Mucosa of stomach (tissue), 1 donor: ENCODE results near the gene CAMTA1.

Experiments used
- H3K27me3 ChIP-seq: one replicate; pipeline ENCODE4 v1.7.0; 2013; ENCODE audit warnings: mild to moderate bottlenecking, low read length; ENCODE audit not compliant: control insufficient read depth, insufficient read depth
- H3K36me3 ChIP-seq: one replicate; pipeline ENCODE4 v1.7.0; 2013; ENCODE audit warnings: low read length; ENCODE audit not compliant: control insufficient read depth, insufficient read depth
- H3K4me1 ChIP-seq: one replicate; pipeline ENCODE4 v1.7.0; 2013; ENCODE audit warnings: mild to moderate bottlenecking, low read length; ENCODE audit not compliant: control insufficient read depth, insufficient read depth
- H3K4me3 ChIP-seq: one replicate; pipeline ENCODE4 v1.7.0; 2013; ENCODE audit warnings: low read length
- H3K9ac ChIP-seq: one replicate; pipeline ENCODE4 v1.7.0; 2013; ENCODE audit warnings: mild to moderate bottlenecking, low read length, moderate library complexity
- H3K9me3 ChIP-seq: one replicate; pipeline ENCODE4 v1.7.0; 2013; ENCODE audit warnings: mild to moderate bottlenecking, low read length, moderate library complexity; ENCODE audit not compliant: control insufficient read depth
- donor health status: Pancreatic carcinoma.

CAMTA1 gene

DNA sequence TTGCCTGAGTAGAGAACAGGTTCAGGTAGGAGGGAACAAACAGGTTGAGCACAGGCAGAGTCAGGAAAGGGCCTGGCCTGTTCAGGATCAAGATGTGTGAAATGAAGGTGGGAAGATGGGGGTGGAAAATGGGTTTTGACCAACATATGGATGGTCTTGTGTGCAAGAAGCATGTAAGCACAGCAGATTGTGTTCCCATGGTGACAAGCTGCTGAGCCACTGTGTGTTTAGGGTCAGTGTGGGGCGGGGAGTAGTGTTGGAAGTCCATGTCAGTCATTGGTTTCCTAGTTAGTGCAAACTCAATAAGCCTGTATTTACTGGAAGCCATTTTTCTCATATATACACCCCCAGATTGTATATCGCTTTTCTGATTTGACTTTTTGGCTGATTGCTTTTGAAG lies 111.9 kb downstream of the CAMTA1 start:
- no peaks in the 10 kb centered on the region for H3K4me1 ChIP-seq
- H3K27me3 ChIP-seq: no peaks in the 10 kb centered on the region
- no peaks in the 10 kb centered on the region for H3K36me3 ChIP-seq
- no peak overlapping the region for H3K4me3 ChIP-seq
- no peak overlapping the region for H3K9ac ChIP-seq
- H3K9me3 ChIP-seq: no peaks in the 10 kb centered on the region

- no peak overlapping the region for H3K4me3 ChIP-seq
- no peaks in the 10 kb centered on the region for H3K36me3 ChIP-seq
- H3K27me3 ChIP-seq: no peaks in the 10 kb centered on the region
- no peaks in the 10 kb centered on the region for H3K9me3 ChIP-seq
- H3K9ac ChIP-seq: no peak overlapping the region
- H3K4me1 ChIP-seq: no peaks in the 10 kb centered on the region
Measured at GRCh38 chr1:6898974-6899539, 113.8 kb downstream of the CAMTA1 start.

DNA sequence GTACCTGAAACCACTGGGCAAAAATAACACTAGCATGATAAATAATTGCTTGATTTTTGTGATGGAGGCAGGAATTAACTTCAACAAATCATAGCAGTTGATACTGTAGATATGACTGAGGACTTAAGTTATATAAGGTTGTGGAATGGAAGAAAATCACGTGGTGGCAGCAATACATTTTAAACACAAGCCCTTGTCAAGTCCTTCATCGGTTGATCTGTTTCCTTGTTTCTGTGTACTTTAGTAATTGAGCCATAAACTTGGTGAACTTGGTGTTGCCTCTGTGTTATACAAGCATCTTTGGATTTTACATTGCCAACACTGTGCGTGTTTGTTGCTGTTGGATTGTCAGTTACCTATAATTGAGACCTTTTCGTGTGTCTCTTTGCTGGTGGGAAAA lies 114.4 kb downstream of the CAMTA1 start:
- Histone ChIP-seq H3K9ac (no peak overlapping the region), H3K4me3 (no peak overlapping the region), H3K36me3 (no peaks in the 10 kb centered on the region), H3K9me3 (no peaks in the 10 kb centered on the region), H3K27me3 (no peaks in the 10 kb centered on the region), H3K4me1 (no peaks in the 10 kb centered on the region)

DNA sequence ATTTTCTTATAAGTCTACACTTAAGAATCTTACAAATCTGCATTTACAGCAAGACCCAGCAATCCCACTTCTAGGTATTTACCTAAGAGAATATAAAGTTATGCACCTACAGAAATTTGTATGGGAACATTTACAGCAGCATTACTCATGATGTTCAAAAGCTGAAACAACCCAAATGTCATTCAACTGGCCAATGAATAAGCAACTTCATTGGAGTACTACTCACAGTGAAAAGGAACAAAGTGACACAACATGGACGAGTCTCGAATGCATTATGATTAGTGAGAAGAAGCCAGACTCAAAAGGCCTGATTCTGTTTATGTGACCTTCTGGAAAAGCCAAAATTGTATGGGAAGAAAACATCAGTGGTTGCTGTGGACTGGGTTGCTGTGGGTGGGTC lies 116.9 kb downstream of the CAMTA1 start:
- no peaks in the 10 kb centered on the region for H3K9me3 ChIP-seq
- no peaks in the 10 kb centered on the region for H3K27me3 ChIP-seq
- no peak overlapping the region for H3K4me3 ChIP-seq
- H3K36me3 ChIP-seq: no peaks in the 10 kb centered on the region
- H3K9ac ChIP-seq: no peak overlapping the region
- no peaks in the 10 kb centered on the region for H3K4me1 ChIP-seq

DNA sequence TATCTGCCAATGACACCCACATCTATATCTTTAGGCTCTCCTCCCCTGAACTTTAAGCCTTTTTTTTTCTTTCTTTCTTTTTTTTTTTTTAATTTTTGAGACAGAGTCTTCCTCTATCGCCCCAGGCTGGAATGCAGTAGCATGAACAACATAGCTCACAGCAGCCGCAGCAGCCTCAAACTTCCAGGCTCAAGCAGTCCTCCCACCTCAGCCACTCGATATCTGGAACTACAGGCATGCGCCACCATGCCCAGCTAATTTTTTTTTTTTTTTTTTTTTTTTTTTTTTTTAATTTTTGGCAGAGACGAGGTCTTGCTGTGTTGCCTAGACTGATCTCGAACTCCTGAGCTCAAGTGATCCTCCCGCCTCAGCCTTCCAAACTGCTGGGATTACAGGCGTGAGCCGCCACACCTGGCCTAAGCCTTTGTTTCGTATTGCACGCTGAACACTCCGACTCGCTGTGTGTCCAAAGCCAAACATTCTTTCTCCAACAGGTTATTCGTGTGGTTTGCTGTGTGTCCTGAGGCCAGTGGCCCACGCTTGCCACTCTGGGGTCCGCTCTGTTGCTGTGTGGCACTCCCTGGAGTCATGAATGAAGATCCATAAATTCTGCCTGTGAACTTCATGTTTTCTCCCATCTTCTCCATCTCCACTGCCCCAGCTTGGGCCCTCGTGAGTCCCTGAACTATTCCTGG lies 119.4 kb downstream of the CAMTA1 start:
- Histone ChIP-seq H3K27me3 (peaks cover 9% of the 10 kb centered on the region), H3K36me3 (no peaks in the 10 kb centered on the region), H3K9ac (no peak overlapping the region), H3K9me3 (no peaks in the 10 kb centered on the region), H3K4me1 (no peaks in the 10 kb centered on the region), H3K4me3 (no peak overlapping the region)

DNA sequence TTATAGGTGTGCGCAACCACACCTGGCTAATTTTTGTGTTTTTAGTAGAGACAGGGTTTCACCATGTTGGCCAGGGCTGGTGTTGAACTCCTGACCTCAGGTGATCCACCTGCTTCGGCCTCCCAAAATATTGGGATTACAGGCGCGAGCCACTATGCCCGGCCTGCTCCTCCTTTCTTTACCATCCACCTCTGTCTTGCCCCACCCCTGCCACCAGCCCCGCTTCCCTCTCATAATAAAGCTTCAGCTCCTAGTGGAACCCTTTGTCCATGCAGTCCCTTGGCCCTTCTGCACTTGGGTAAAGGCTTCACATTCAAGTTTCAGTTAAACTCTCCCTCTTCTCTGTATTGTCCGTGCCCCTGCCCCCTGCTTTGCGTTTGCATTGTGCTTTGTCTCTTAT lies 120.1 kb downstream of the CAMTA1 start:
- Histone ChIP-seq H3K4me1 (no peaks in the 10 kb centered on the region), H3K9me3 (no peaks in the 10 kb centered on the region), H3K9ac (no peak overlapping the region), H3K36me3 (no peaks in the 10 kb centered on the region), H3K4me3 (no peak overlapping the region), H3K27me3 (peaks cover 10% of the 10 kb centered on the region)

DNA sequence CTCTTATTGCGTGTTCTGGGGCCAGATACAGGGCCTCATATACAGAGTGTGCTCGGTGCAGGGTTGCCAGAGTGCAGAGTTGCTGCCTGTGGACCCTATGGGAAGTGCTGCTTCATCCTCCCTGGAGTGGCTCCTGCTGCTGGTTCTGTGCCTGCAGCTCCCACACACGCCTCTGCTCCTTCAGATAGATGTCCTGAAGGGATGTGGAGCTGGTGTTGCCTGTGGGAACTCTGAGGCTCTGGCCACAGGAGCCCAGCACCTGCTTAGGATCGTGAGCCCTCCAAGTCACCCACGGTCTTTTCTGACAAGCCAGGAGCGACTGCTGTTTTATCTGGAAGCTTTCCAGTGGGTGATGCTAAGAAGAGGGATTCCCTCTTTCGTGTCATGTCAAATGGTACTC lies 120.5 kb downstream of the CAMTA1 start:
- Histone ChIP-seq H3K9me3 (no peaks in the 10 kb centered on the region), H3K4me3 (no peak overlapping the region), H3K4me1 (no peaks in the 10 kb centered on the region), H3K36me3 (no peaks in the 10 kb centered on the region), H3K9ac (no peak overlapping the region), H3K27me3 (peaks cover 15% of the 10 kb centered on the region)

GRCh38 chr1:6906783-6907182 lies 121.5 kb downstream of the CAMTA1 start:
- Histone ChIP-seq H3K9ac (no peak overlapping the region), H3K4me3 (no peak overlapping the region), H3K27me3 (peaks cover 20% of the 10 kb centered on the region), H3K36me3 (no peaks in the 10 kb centered on the region), H3K9me3 (no peaks in the 10 kb centered on the region), H3K4me1 (no peaks in the 10 kb centered on the region)

GRCh38 chr1:6907201-6907600 lies 121.9 kb downstream of the CAMTA1 start:
- H3K9me3 ChIP-seq: no peaks in the 10 kb centered on the region
- H3K36me3 ChIP-seq: no peaks in the 10 kb centered on the region
- H3K4me1 ChIP-seq: no peaks in the 10 kb centered on the region
- no peak overlapping the region for H3K9ac ChIP-seq
- H3K27me3 ChIP-seq: peaks cover 20% of the 10 kb centered on the region
- no peak overlapping the region for H3K4me3 ChIP-seq

GRCh38 chr1:6907676-6908434 lies 122.6 kb downstream of the CAMTA1 start:
- H3K9me3 ChIP-seq: no peaks in the 10 kb centered on the region
- H3K27me3 ChIP-seq: peaks cover 20% of the 10 kb centered on the region
- H3K4me3 ChIP-seq: no peak overlapping the region
- H3K4me1 ChIP-seq: no peaks in the 10 kb centered on the region
- H3K36me3 ChIP-seq: no peaks in the 10 kb centered on the region
- no peak overlapping the region for H3K9ac ChIP-seq

- peaks cover 20% of the 10 kb centered on the region for H3K27me3 ChIP-seq
- H3K36me3 ChIP-seq: no peaks in the 10 kb centered on the region
- H3K4me3 ChIP-seq: no peak overlapping the region
- H3K4me1 ChIP-seq: no peaks in the 10 kb centered on the region
- H3K9me3 ChIP-seq: no peaks in the 10 kb centered on the region
- no peak overlapping the region for H3K9ac ChIP-seq
Measured at GRCh38 chr1:6909401-6909800, 124.1 kb downstream of the CAMTA1 start.

GRCh38 chr1:6909857-6910256 lies 124.6 kb downstream of the CAMTA1 start:
- H3K9me3 ChIP-seq: no peaks in the 10 kb centered on the region
- H3K36me3 ChIP-seq: no peaks in the 10 kb centered on the region
- H3K4me3 ChIP-seq: no peak overlapping the region
- H3K9ac ChIP-seq: no peak overlapping the region
- no peaks in the 10 kb centered on the region for H3K4me1 ChIP-seq
- H3K27me3 ChIP-seq: peaks cover 20% of the 10 kb centered on the region
